ENCODE results near the gene MED10. TPM values are rescaled to one million over a fixed set of nuclear protein-coding genes. Genes with fewer than 3 reads are reported as not detected.

MED10 gene
- total and polyA plus RNA-seq, 2 of the 4 experiments (the other 2 are of a cell fraction) = 9.1 to 60.0 TPM

DNA sequence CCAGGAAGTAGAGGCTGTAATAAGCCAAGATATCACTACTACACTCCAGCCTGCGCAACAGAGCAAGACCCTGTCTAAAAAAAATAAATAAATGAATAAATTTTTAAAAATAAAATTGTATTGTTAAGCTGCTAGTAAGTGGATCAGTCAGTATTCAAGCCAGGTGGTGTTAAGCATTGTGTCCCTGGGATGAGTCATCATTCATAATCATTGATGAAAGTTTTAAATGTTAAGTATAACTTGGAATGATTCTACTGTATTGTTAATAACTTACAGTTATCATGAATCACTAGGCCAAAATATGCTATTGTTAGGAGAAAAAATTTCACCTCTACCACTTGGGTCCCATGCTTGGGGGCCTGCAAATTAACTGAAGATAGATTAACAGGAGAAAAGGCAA lies 38.2 kb downstream of the MED10 start:
- Histone ChIP-seq H2BK20ac (ENCODE audit: low read depth, low read length) (no peak overlapping the region), H2BK5ac (ENCODE audit: low read depth, low read length, poor library complexity, severe bottlenecking) (no peak overlapping the region), H3K18ac (ENCODE audit: low read depth, low read length) (no peak overlapping the region), H3K79me1 (ENCODE audit: low read depth in 1 of 2, low read length in 2 of 2) (no peaks in the 10 kb centered on the region), H3K4me3 (ENCODE audit: insufficient read depth, low read depth, low read length) (no peak overlapping the region), H3K56ac (ENCODE audit: extremely low read depth, insufficient read depth, low read length) (no peak overlapping the region), H3K14ac (replicated peaks; ENCODE audit: low read depth, low read length) (no peak overlapping the region), H3K27me3 (ENCODE audit: control insufficient read depth, insufficient read depth, low read length) (no peaks in the 10 kb centered on the region), H4K91ac (ENCODE audit: insufficient read depth, low read depth, low read length) (no peak overlapping the region), H3K9ac (ENCODE audit: low read depth, low read length) (no peak overlapping the region), H3K4me1 (ENCODE audit: control insufficient read depth, insufficient read depth, low read length) (no peaks in the 10 kb centered on the region), H3K9me3 (ENCODE audit: control insufficient read depth, insufficient read depth, low read length) (no peaks in the 10 kb centered on the region), H3K4me2 (ENCODE audit: low read depth, low read length) (no peak overlapping the region), H3K36me3 (ENCODE audit: control insufficient read depth, insufficient read depth, low read length) (no peaks in the 10 kb centered on the region), H2BK15ac (ENCODE audit: low read depth, low read length) (no peak overlapping the region), H3K23ac (ENCODE audit: low read depth, low read length) (no peak overlapping the region), H3K4ac (ENCODE audit: low read depth, low read length) (no peak overlapping the region), H2AFZ (replicated peaks; ENCODE audit: low read length, poor library complexity) (no peak overlapping the region), H2AK5ac (ENCODE audit: low read depth, low read length) (no peak overlapping the region), H3K9me1 (ENCODE audit: insufficient read depth, low read length) (no peaks in the 10 kb centered on the region), H4K5ac (ENCODE audit: low read depth, low read length) (no peak overlapping the region), H4K8ac (ENCODE audit: low read depth in 2 of 2, low read length in 2 of 2) (no peak overlapping the region), H3K27ac (ENCODE audit: insufficient read depth, low read length) (no peak overlapping the region), H2AK9ac (replicated peaks; ENCODE audit: low read depth, low read length, poor library complexity) (no peak overlapping the region), H4K20me1 (ENCODE audit: insufficient read depth, low read length) (no peaks in the 10 kb centered on the region), H2BK120ac (ENCODE audit: low read depth, low read length) (no peak overlapping the region)
- dilution Hi-C loops (cut with HindIII; ENCODE audit: low sequenced_read_pairs, unreplicated experiment) = no loop called here
- in situ Hi-C loops (cut with MboI; ENCODE audit: low sequenced_read_pairs) = no loop called here
- TF ChIP-seq FOS (IDR thresholded peaks at IDR 0.05; ENCODE audit: low read depth, low read length) (no peak), RFX5 (IDR thresholded peaks at IDR 0.05; ENCODE audit: low read depth, low read length) (no peak), MAFK (IDR thresholded peaks at IDR 0.05; ENCODE audit: low read depth, low read length) (no peak), RCOR1 (IDR thresholded peaks at IDR 0.05; ENCODE audit: insufficient replicate concordance, low read length) (no peak), MXI1 (IDR thresholded peaks at IDR 0.05; ENCODE audit: borderline replicate concordance, low read depth, low read length) (no peak), BHLHE40 (IDR thresholded peaks at IDR 0.05; ENCODE audit: low read depth, low read length) (no peak), RAD21 (IDR thresholded peaks at IDR 0.05; ENCODE audit: low read length) (no peak), MAZ (IDR thresholded peaks at IDR 0.05; ENCODE audit: borderline replicate concordance, low read depth, low read length) (no peak), POLR2A (IDR thresholded peaks at IDR 0.05; ENCODE audit: low read depth, low read length) (no peak), SMC3 (IDR thresholded peaks at IDR 0.05; ENCODE audit: low read depth, low read length) (no peak), NFE2L2 (IDR thresholded peaks at IDR 0.05; ENCODE audit: low read depth, low read length) (no peak)
- TF ChIP-seq, protein P1, sequence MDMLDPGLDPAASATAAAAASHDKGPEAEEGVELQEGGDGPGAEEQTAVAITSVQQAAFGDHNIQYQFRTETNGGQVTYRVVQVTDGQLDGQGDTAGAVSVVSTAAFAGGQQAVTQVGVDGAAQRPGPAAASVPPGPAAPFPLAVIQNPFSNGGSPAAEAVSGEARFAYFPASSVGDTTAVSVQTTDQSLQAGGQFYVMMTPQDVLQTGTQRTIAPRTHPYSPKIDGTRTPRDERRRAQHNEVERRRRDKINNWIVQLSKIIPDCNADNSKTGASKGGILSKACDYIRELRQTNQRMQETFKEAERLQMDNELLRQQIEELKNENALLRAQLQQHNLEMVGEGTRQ (IDR thresholded peaks at IDR 0.05; ENCODE audit: low read depth, low read length) = no peak
- TF ChIP-seq, protein P2, sequence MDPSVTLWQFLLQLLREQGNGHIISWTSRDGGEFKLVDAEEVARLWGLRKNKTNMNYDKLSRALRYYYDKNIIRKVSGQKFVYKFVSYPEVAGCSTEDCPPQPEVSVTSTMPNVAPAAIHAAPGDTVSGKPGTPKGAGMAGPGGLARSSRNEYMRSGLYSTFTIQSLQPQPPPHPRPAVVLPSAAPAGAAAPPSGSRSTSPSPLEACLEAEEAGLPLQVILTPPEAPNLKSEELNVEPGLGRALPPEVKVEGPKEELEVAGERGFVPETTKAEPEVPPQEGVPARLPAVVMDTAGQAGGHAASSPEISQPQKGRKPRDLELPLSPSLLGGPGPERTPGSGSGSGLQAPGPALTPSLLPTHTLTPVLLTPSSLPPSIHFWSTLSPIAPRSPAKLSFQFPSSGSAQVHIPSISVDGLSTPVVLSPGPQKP (IDR thresholded peaks at IDR 0.05; ENCODE audit: borderline replicate concordance, low read depth, low read length) = no peak
- DNase-seq (no peak), ATAC-seq (ENCODE audit: low read depth) (no peak)
- CTCF ChIA-PET = no interaction called here
- BruUV-seq (replicated peaks) = no TSS peak
- intact Hi-C loops (cut with micrococcal nuclease) = no loop called here
- WGBS, 2 experiments (ENCODE audit: extremely low coverage in 2 of 2, insufficient read length in 1 of 2) = no CpG with 5 or more reads among the region's 1 CpG
- POLR2A ChIA-PET (ENCODE audit: unreplicated experiment) = no interaction called here

Data from IMR-90 (cell line).